Vagina (tissue), 2 donors: ENCODE measurements around the gene ADAMTS18. TPM values are rescaled to one million over a fixed set of nuclear protein-coding genes. Genes with fewer than 3 reads are reported as not detected.
A peak's percentile ranks its signal among the peaks of the same experiment; 100 is the strongest.

Experiments
- DNase-seq, 2 donors: peaks; one replicate each; pipeline ENCODE4 v3.0.0-alpha.2; 2017; ENCODE audit errors: extremely low spot score in 2 of 2
- H3K27ac ChIP-seq: fragments of 200-600 bp; sonication (generic); one replicate; pipeline ENCODE4 v1.5.1; 2019
- H3K27me3 ChIP-seq: fragments of 200-600 bp; sonication (generic); one replicate; pipeline ENCODE4 v1.5.1; 2019
- H3K36me3 ChIP-seq, 2 donors: fragments of 200-600 bp; sonication (generic); one replicate each; pipeline ENCODE4 v1.5.1; 2017 to 2019
- H3K4me1 ChIP-seq: fragments of 200-600 bp; sonication (generic); one replicate; pipeline ENCODE4 v1.5.1; 2019
- H3K4me3 ChIP-seq, 2 donors: fragments of 200-600 bp; sonication (generic); 1 replicate in 1 of 2; 2 replicates in 1 of 2; pipeline ENCODE4 v1.5.1; 2016 to 2019
- H3K9me3 ChIP-seq: fragments of 200-600 bp; sonication (generic); one replicate; pipeline ENCODE4 v1.5.1; 2019
- CTCF ChIP-seq, 3 experiments: fragments of 450-650 bp in 2 of 3; fragments of 200-600 bp in 1 of 3; sonication (generic) in 1 of 3; IDR thresholded peaks; one replicate each; pipeline ENCODE4 v1.5.1; 2017 to 2019; ENCODE audit warnings: antibody characterized with exemption in 3 of 3, mild to moderate bottlenecking in 2 of 3, moderate library complexity in 2 of 3
- POLR2A ChIP-seq, 2 donors: fragments of 450-650 bp; IDR thresholded peaks; one replicate each; pipeline ENCODE4 v1.6.1; 2017; ENCODE audit warnings: antibody characterized with exemption in 2 of 2, mild to moderate bottlenecking in 2 of 2, moderate library complexity in 2 of 2
- POLR2AphosphoS5 ChIP-seq, 2 donors: sonication (generic); formaldehyde crosslinking; IDR thresholded peaks; one replicate each; pipeline ENCODE4 v1.9.0; 2017; ENCODE audit warnings: antibody characterized with exemption in 2 of 2, mild to moderate bottlenecking in 2 of 2, low read depth in 1 of 2; ENCODE audit not compliant: insufficient read depth in 1 of 2
- intact Hi-C: fragments of 100-400 bp; cut with DNase I; formaldehyde crosslinking; loops from one replicate; pipeline ENCODE4 v1.15.1; 2023
- total RNA-seq: library from RNA; depleted of rRNA; stranded (reverse); fragments of >200 nt; gene quantifications from one replicate; pipeline ENCODE4 v1.2.3, GENCODE V29; 2016

ADAMTS18 gene
- total RNA-seq, 1 donor from 2014 or later = 0.25 TPM

GRCh38 chr16:77430360-77430759 lies 4.5 kb downstream of the ADAMTS18 start:
- Histone ChIP-seq H3K27ac (no peak overlapping the region), H3K4me3 (no peak overlapping the region), H3K27me3 (peaks cover 6% of the 10 kb centered on the region), H3K4me1 (peaks cover 7% of the 10 kb centered on the region), H3K9me3 (no peaks in the 10 kb centered on the region), H3K36me3 (no peaks in the 10 kb centered on the region)
- no peak for TF ChIP-seq POLR2A (IDR thresholded peaks at IDR 0.05)
- TF ChIP-seq POLR2AphosphoS5 (IDR thresholded peaks at IDR 0.05; ENCODE audit: insufficient read depth in 1 of 2, low read depth in 1 of 2) = no peak
- intact Hi-C loops = no loop called here
- no peak for DNase-seq

- no peak for TF ChIP-seq POLR2AphosphoS5 (IDR thresholded peaks at IDR 0.05; ENCODE audit: insufficient read depth in 1 of 2, low read depth in 1 of 2)
- no peak for TF ChIP-seq CTCF (IDR thresholded peaks at IDR 0.05)
- no peak for TF ChIP-seq POLR2A (IDR thresholded peaks at IDR 0.05)
- H3K27me3 ChIP-seq = no peaks in the 10 kb centered on the region
- no peak overlapping the region for H3K4me3 ChIP-seq
- no peaks in the 10 kb centered on the region for H3K9me3 ChIP-seq
- H3K36me3 ChIP-seq = no peaks in the 10 kb centered on the region
- intact Hi-C loops = no loop called here
- H3K4me1 ChIP-seq = no peaks in the 10 kb centered on the region
- no peak overlapping the region for H3K27ac ChIP-seq
- DNase-seq = no peak
Measured at GRCh38 chr16:77424871-77425604, 9.8 kb downstream of the ADAMTS18 start.

GRCh38 chr16:77422196-77422784 lies 12.5 kb downstream of the ADAMTS18 start:
- no peaks in the 10 kb centered on the region for H3K9me3 ChIP-seq
- H3K27me3 ChIP-seq = no peaks in the 10 kb centered on the region
- no peak overlapping the region for H3K27ac ChIP-seq
- DNase-seq = no peak
- no peaks in the 10 kb centered on the region for H3K4me1 ChIP-seq
- TF ChIP-seq POLR2AphosphoS5 (IDR thresholded peaks at IDR 0.05; ENCODE audit: insufficient read depth in 1 of 2, low read depth in 1 of 2) (no peak), POLR2A (IDR thresholded peaks at IDR 0.05) (no peak), CTCF (IDR thresholded peaks at IDR 0.05) (no peak)
- intact Hi-C loops = no loop called here
- no peaks in the 10 kb centered on the region for H3K36me3 ChIP-seq
- no peak overlapping the region for H3K4me3 ChIP-seq

GRCh38 chr16:77416939-77417480 lies 17.8 kb downstream of the ADAMTS18 start:
- TF ChIP-seq POLR2A (IDR thresholded peaks at IDR 0.05) (no peak), POLR2AphosphoS5 (IDR thresholded peaks at IDR 0.05; ENCODE audit: insufficient read depth in 1 of 2, low read depth in 1 of 2) (no peak), CTCF (IDR thresholded peaks at IDR 0.05) (no peak)
- intact Hi-C loops = no loop called here
- no peak overlapping the region for H3K4me3 ChIP-seq
- DNase-seq = no peak
- H3K4me1 ChIP-seq = no peaks in the 10 kb centered on the region
- no peaks in the 10 kb centered on the region for H3K36me3 ChIP-seq
- H3K9me3 ChIP-seq = no peaks in the 10 kb centered on the region
- no peaks in the 10 kb centered on the region for H3K27me3 ChIP-seq
- no peak overlapping the region for H3K27ac ChIP-seq

GRCh38 chr16:77414752-77415231 lies 20.0 kb downstream of the ADAMTS18 start:
- H3K4me3 ChIP-seq = no peak overlapping the region
- no peak for DNase-seq
- peaks cover 3% of the 10 kb centered on the region for H3K4me1 ChIP-seq
- no peaks in the 10 kb centered on the region for H3K27me3 ChIP-seq
- no peaks in the 10 kb centered on the region for H3K36me3 ChIP-seq
- intact Hi-C loops = no loop called here
- H3K9me3 ChIP-seq = no peaks in the 10 kb centered on the region
- TF ChIP-seq POLR2AphosphoS5 (IDR thresholded peaks at IDR 0.05; ENCODE audit: insufficient read depth in 1 of 2, low read depth in 1 of 2) = peak in 1 of 2 donors; percentile 89
- no peak for TF ChIP-seq CTCF (IDR thresholded peaks at IDR 0.05)
- no peak for TF ChIP-seq POLR2A (IDR thresholded peaks at IDR 0.05)
- H3K27ac ChIP-seq = no peak overlapping the region
